GM12801 (cell line): ENCODE results near the gene MAML3.

Experiments
- TF ChIP-seq, protein P1 (sequence below): IDR thresholded peaks from one replicate; pipeline ENCODE4 v1.5.1; 2011; ENCODE audit warnings: control low read depth; ENCODE audit not compliant: insufficient read length; ENCODE audit errors: extremely low read depth

Gene MAML3

DNA sequence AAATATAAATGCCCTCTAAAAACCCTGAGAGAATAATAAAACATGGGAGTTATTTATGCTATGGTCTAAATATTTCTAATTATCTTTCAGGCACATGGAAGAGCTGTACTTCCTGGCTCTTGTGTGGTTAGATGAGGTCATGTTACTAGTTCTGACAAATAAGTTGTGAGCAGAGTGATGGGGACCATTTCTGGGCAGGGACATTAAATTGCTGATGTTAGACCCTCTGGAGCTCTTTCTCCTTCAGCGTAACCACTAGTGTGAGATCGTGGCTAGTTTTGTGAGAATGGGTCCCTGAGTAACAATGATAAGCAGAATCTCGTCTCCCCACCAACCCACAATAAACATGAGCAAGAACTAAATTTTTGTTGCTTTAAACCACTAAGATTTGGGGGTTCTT lies 108.0 kb downstream of the MAML3 start:
- TF ChIP-seq, protein P1, sequence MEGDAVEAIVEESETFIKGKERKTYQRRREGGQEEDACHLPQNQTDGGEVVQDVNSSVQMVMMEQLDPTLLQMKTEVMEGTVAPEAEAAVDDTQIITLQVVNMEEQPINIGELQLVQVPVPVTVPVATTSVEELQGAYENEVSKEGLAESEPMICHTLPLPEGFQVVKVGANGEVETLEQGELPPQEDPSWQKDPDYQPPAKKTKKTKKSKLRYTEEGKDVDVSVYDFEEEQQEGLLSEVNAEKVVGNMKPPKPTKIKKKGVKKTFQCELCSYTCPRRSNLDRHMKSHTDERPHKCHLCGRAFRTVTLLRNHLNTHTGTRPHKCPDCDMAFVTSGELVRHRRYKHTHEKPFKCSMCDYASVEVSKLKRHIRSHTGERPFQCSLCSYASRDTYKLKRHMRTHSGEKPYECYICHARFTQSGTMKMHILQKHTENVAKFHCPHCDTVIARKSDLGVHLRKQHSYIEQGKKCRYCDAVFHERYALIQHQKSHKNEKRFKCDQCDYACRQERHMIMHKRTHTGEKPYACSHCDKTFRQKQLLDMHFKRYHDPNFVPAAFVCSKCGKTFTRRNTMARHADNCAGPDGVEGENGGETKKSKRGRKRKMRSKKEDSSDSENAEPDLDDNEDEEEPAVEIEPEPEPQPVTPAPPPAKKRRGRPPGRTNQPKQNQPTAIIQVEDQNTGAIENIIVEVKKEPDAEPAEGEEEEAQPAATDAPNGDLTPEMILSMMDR, result no peak

- TF ChIP-seq, protein P1, result no peak
Observed at GRCh38 chr4:140044337-140044902, 109.6 kb downstream of the MAML3 start.

- TF ChIP-seq, protein P1, result no peak
Observed at GRCh38 chr4:140042634-140043033, 111.3 kb downstream of the MAML3 start.

DNA sequence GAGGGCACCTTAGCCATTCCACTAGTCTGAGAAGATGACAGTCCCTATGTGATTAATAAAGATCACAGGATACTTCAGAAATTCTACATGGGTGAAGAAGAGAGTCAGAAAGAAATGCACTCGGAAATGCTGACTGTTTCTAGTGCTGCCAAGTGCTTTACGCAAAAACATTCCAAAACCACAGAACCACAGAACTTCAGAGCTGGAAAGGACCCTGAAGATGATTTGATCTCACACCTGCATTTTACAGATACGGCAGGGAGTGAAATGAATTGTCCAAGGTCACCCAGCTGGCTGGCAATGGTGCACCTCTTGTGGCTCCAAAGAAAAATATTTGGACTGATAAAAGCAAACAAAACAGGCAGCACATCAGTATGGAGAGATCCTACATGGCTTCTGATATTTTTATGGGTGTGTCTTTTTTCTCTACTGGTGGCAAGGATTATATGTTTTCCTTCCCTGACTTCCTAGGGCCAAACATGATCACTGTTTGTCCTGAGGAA lies 115.9 kb downstream of the MAML3 start:
- TF ChIP-seq, protein P1, result no peak

DNA sequence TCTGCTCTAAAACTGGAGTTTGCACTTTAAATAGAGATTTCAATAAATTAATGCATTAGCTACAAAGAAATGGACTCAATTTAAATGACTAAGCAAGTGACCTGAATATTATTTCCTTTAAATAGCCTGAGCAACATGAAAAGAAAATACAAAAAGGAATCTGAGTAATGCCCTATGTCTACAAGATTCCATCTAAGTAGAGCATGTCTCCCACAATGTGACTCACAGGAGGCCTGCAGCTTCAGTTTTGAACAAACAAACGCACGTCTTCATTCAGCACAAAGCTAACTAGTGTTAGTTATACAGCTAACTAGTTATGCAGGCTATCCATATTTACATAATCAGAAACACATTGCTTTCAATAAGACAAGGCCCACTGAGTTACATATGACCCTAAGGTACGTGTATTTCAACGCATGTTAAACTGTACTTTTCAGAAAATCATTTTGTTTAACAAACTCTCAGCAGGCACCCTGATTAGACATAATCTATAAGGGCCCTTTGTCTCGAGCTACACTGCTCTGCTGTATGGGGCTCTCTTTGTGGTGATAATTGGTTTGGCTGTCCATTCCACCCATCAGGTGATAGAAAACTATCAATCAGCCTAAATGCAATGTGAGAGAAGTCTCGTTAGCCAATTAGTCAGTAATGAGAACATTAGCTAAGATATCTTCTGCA lies 116.5 kb downstream of the MAML3 start:
- TF ChIP-seq, protein P1, result no peak

DNA sequence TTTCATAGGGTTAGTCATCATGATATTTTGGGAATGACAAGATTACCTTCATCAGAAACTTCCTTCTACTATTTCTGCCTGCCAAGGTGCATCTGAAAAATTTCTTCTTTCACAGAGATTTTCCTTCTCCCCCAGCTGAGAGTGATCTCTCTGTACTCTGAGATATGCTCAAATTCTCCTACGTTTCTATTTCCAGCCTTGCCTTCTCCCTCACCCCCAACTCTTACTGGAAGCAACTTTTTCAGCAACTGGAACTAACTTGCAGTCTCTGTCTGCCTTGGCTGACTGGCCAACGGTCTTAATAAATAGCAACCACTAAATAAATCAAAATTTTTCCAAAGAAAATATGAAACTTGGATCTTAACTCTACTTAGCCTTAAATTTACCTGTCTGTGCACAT lies 122.3 kb downstream of the MAML3 start:
- TF ChIP-seq, protein P1, result no peak

DNA sequence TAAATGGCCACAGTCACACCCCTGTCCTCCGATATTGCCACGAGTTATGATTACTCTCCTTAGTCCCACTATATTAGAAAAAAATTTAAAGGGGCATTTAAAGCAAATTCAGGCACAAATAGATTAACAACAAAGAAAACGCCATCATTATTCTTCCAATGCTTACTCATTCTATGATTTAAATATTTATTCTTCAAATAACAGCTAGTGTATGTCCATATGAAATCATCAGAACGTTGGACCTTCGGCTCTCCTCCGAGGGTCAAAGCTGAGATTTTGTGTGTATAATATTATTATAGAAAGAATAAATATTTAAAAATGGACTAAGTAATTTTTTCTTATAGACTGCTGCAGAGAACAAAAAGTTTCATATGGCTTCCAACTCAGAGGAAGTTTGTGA lies 122.9 kb downstream of the MAML3 start:
- TF ChIP-seq, protein P1, result no peak
